Measurements from ENCODE around the gene SLC25A13.

The SLC25A13 gene

GRCh38 chr7:96313940-96314339 lies 8.0 kb downstream of the SLC25A13 start:
- no peak overlapping the region for H3K4me3 Mint-ChIP-seq
- DNase-seq (no peak), ATAC-seq (no peak)
- no peak overlapping the region for H3K27ac Mint-ChIP-seq
- H3K27me3 Mint-ChIP-seq: no peaks in the 10 kb centered on the region
- H3K4me1 Mint-ChIP-seq: peaks cover 25% of the 10 kb centered on the region
- no peaks in the 10 kb centered on the region for H3K9me3 Mint-ChIP-seq
- peaks cover 16% of the 10 kb centered on the region for H3K36me3 Mint-ChIP-seq (ENCODE audit: low read depth)

- H3K4me3 Mint-ChIP-seq: no peak overlapping the region
- peaks cover 16% of the 10 kb centered on the region for H3K36me3 Mint-ChIP-seq (ENCODE audit: low read depth)
- ATAC-seq (no peak), DNase-seq (no peak)
- H3K27me3 Mint-ChIP-seq: no peaks in the 10 kb centered on the region
- no peak overlapping the region for H3K27ac Mint-ChIP-seq
- H3K4me1 Mint-ChIP-seq: peaks cover 23% of the 10 kb centered on the region
- no peaks in the 10 kb centered on the region for H3K9me3 Mint-ChIP-seq
Measured at GRCh38 chr7:96312502-96312901, 9.4 kb downstream of the SLC25A13 start.

GRCh38 chr7:96311967-96312366 lies 9.9 kb downstream of the SLC25A13 start:
- Mint-ChIP-seq H3K4me1 (peaks cover 24% of the 10 kb centered on the region), H3K9me3 (no peaks in the 10 kb centered on the region), H3K27ac (no peak overlapping the region), H3K27me3 (no peaks in the 10 kb centered on the region), H3K4me3 (no peak overlapping the region), H3K36me3 (ENCODE audit: low read depth) (peaks cover 16% of the 10 kb centered on the region)
- ATAC-seq (no peak), DNase-seq (no peak)

GRCh38 chr7:96310110-96310509 lies 11.8 kb downstream of the SLC25A13 start:
- no peak for ATAC-seq
- H3K27ac Mint-ChIP-seq: no peak overlapping the region

GRCh38 chr7:96308950-96309263 lies 13.0 kb downstream of the SLC25A13 start:
- DNase-seq: no peak
- peaks cover 10% of the 10 kb centered on the region for H3K36me3 Mint-ChIP-seq (ENCODE audit: low read depth)
- ATAC-seq: no peak
- no peaks in the 10 kb centered on the region for H3K9me3 Mint-ChIP-seq
- H3K27ac Mint-ChIP-seq: no peak overlapping the region
- no peak overlapping the region for H3K4me3 Mint-ChIP-seq
- no peaks in the 10 kb centered on the region for H3K27me3 Mint-ChIP-seq
- H3K4me1 Mint-ChIP-seq: peaks cover 45% of the 10 kb centered on the region

More at GRCh38 chr7:96310110-96310509, 11.8 kb downstream of the SLC25A13 start:
- Mint-ChIP-seq H3K36me3 (ENCODE audit: low read depth) (peaks cover 13% of the 10 kb centered on the region), H3K4me3 (no peak overlapping the region), H3K9me3 (no peaks in the 10 kb centered on the region), H3K27me3 (no peaks in the 10 kb centered on the region), H3K4me1 (peaks cover 36% of the 10 kb centered on the region)
- no peak for DNase-seq

- Mint-ChIP-seq H3K27ac (no peak overlapping the region), H3K27me3 (no peaks in the 10 kb centered on the region), H3K4me1 (peaks cover 48% of the 10 kb centered on the region), H3K9me3 (no peaks in the 10 kb centered on the region), H3K36me3 (ENCODE audit: low read depth) (peaks cover 10% of the 10 kb centered on the region), H3K4me3 (no peak overlapping the region)
- ATAC-seq (no peak), DNase-seq (no peak)
Measured at GRCh38 chr7:96308253-96308949, 13.5 kb downstream of the SLC25A13 start.

GRCh38 chr7:96306385-96307125 lies 15.3 kb downstream of the SLC25A13 start:
- Mint-ChIP-seq H3K9me3 (no peaks in the 10 kb centered on the region), H3K27me3 (no peaks in the 10 kb centered on the region), H3K4me1 (peaks cover 65% of the 10 kb centered on the region), H3K4me3 (no peak overlapping the region), H3K36me3 (ENCODE audit: low read depth) (peaks cover 4% of the 10 kb centered on the region), H3K27ac (no peak overlapping the region)
- ATAC-seq (no peak), DNase-seq (no peak)

- no peak overlapping the region for H3K27ac Mint-ChIP-seq
- peaks cover 63% of the 10 kb centered on the region for H3K4me1 Mint-ChIP-seq
- H3K27me3 Mint-ChIP-seq: no peaks in the 10 kb centered on the region
- DNase-seq: no peak
- peaks cover 4% of the 10 kb centered on the region for H3K36me3 Mint-ChIP-seq (ENCODE audit: low read depth)
- no peak for ATAC-seq
- H3K4me3 Mint-ChIP-seq: no peak overlapping the region
- no peaks in the 10 kb centered on the region for H3K9me3 Mint-ChIP-seq
Measured at GRCh38 chr7:96305915-96306314, 16.0 kb downstream of the SLC25A13 start.

GRCh38 chr7:96304573-96304972 lies 17.3 kb downstream of the SLC25A13 start:
- peak overlapping the region; percentile 89 for H3K27ac Mint-ChIP-seq
- no peaks in the 10 kb centered on the region for H3K27me3 Mint-ChIP-seq
- H3K4me1 Mint-ChIP-seq: peaks cover 69% of the 10 kb centered on the region
- peaks cover 4% of the 10 kb centered on the region for H3K36me3 Mint-ChIP-seq (ENCODE audit: low read depth)
- no peaks in the 10 kb centered on the region for H3K9me3 Mint-ChIP-seq
- DNase-seq (no peak), ATAC-seq (no peak)
- H3K4me3 Mint-ChIP-seq: peak overlapping the region; percentile 11

GRCh38 chr7:96303686-96304443 lies 18.0 kb downstream of the SLC25A13 start:
- H3K4me1 Mint-ChIP-seq: peaks cover 64% of the 10 kb centered on the region
- no peak for DNase-seq
- H3K9me3 Mint-ChIP-seq: no peaks in the 10 kb centered on the region
- H3K36me3 Mint-ChIP-seq (ENCODE audit: low read depth): peaks cover 4% of the 10 kb centered on the region
- peak overlapping the region; percentile 60 for H3K4me3 Mint-ChIP-seq
- H3K27me3 Mint-ChIP-seq: no peaks in the 10 kb centered on the region
- peak overlapping the region; percentile 89 for H3K27ac Mint-ChIP-seq
- peak; percentile 93 for ATAC-seq

- Mint-ChIP-seq H3K36me3 (ENCODE audit: low read depth) (peaks cover 2% of the 10 kb centered on the region), H3K27ac (peak overlapping the region; percentile 89), H3K4me3 (no peak overlapping the region), H3K4me1 (peaks cover 58% of the 10 kb centered on the region), H3K27me3 (no peaks in the 10 kb centered on the region), H3K9me3 (no peaks in the 10 kb centered on the region)
- no peak for DNase-seq
- no peak for ATAC-seq
Measured at GRCh38 chr7:96303105-96303685, 18.7 kb downstream of the SLC25A13 start.

- H3K27ac Mint-ChIP-seq: no peak overlapping the region
- no peaks in the 10 kb centered on the region for H3K9me3 Mint-ChIP-seq
- H3K4me3 Mint-ChIP-seq: no peak overlapping the region
- no peak for DNase-seq
- no peak for ATAC-seq
- H3K27me3 Mint-ChIP-seq: no peaks in the 10 kb centered on the region
- peaks cover under 1% of the 10 kb centered on the region for H3K36me3 Mint-ChIP-seq (ENCODE audit: low read depth)
- peaks cover 50% of the 10 kb centered on the region for H3K4me1 Mint-ChIP-seq
Measured at GRCh38 chr7:96300986-96301385, 20.9 kb downstream of the SLC25A13 start.

- peaks cover 4% of the 10 kb centered on the region for H3K36me3 Mint-ChIP-seq (ENCODE audit: low read depth)
- ATAC-seq: no peak
- no peaks in the 10 kb centered on the region for H3K9me3 Mint-ChIP-seq
- no peak overlapping the region for H3K27ac Mint-ChIP-seq
- H3K4me3 Mint-ChIP-seq: no peak overlapping the region
- no peak for DNase-seq
- H3K27me3 Mint-ChIP-seq: no peaks in the 10 kb centered on the region
- H3K4me1 Mint-ChIP-seq: peaks cover 45% of the 10 kb centered on the region
Measured at GRCh38 chr7:96300502-96300901, 21.4 kb downstream of the SLC25A13 start.

- no peaks in the 10 kb centered on the region for H3K9me3 Mint-ChIP-seq
- DNase-seq (no peak), ATAC-seq (no peak)
- peaks cover 12% of the 10 kb centered on the region for H3K36me3 Mint-ChIP-seq (ENCODE audit: low read depth)
- H3K4me3 Mint-ChIP-seq: no peak overlapping the region
- H3K27me3 Mint-ChIP-seq: no peaks in the 10 kb centered on the region
- no peak overlapping the region for H3K27ac Mint-ChIP-seq
- H3K4me1 Mint-ChIP-seq: peaks cover 36% of the 10 kb centered on the region
Measured at GRCh38 chr7:96299496-96299895, 22.4 kb downstream of the SLC25A13 start.
